Smooth muscle cell (in vitro differentiated cells): ENCODE results near the gene USP54. TPM values are rescaled to one million over a fixed set of nuclear protein-coding genes. Genes with fewer than 3 reads are reported as not detected.
A peak's percentile ranks its signal among the peaks of the same experiment; 100 is the strongest.

ENCODE experiments used
- DNase-seq: peaks from one replicate; lab custom pipeline; 2025; ENCODE audit not compliant: unreplicated experiment; lab: John Stamatoyannopoulos, UW
- H2AFZ ChIP-seq: fragments of 200-600 bp; sonication (generic); 2 replicates; pipeline ENCODE4 v1.6.0; 2016; ENCODE audit warnings: antibody characterized with exemption, low read depth, mild to moderate bottlenecking
- H3F3A ChIP-seq: fragments of 200-600 bp; sonication (generic); 2 replicates; pipeline ENCODE4 v1.6.0; 2017; ENCODE audit warnings: antibody characterized with exemption, low read depth
- H3K27ac ChIP-seq: fragments of 200-600 bp; sonication (generic); 2 replicates; pipeline ENCODE4 v1.5.1; 2016; ENCODE audit warnings: low read depth, mild to moderate bottlenecking
- H3K27me3 ChIP-seq: fragments of 200-600 bp; sonication (generic); 2 replicates; pipeline ENCODE4 v1.6.1; 2016; ENCODE audit warnings: low read depth, mild to moderate bottlenecking
- H3K36me3 ChIP-seq: fragments of 200-600 bp; sonication (generic); 2 replicates; pipeline ENCODE4 v1.5.1; 2016; ENCODE audit warnings: low read depth
- H3K4me1 ChIP-seq: fragments of 200-600 bp; sonication (generic); 2 replicates; pipeline ENCODE4 v1.5.1; 2016; ENCODE audit warnings: low read depth
- H3K4me2 ChIP-seq: fragments of 200-600 bp; sonication (generic); 2 replicates; pipeline ENCODE4 v1.6.0; 2016; ENCODE audit warnings: mild to moderate bottlenecking
- H3K4me3 ChIP-seq: fragments of 200-600 bp; sonication (generic); 2 replicates; pipeline ENCODE4 v1.5.1; 2016; ENCODE audit warnings: mild to moderate bottlenecking
- H3K79me2 ChIP-seq: fragments of 200-600 bp; sonication (generic); 2 replicates; pipeline ENCODE4 v1.6.0; 2016; ENCODE audit warnings: low read depth, mild to moderate bottlenecking
- H3K9ac ChIP-seq: fragments of 200-600 bp; sonication (generic); 2 replicates; pipeline ENCODE4 v1.6.0; 2016; ENCODE audit warnings: low read depth
- H3K9me3 ChIP-seq: fragments of 200-600 bp; sonication (generic); replicated peaks from 2 replicates; pipeline ENCODE4 v1.5.1; 2016; ENCODE audit warnings: low read depth
- H4K20me1 ChIP-seq: fragments of 200-600 bp; sonication (generic); 2 replicates; pipeline ENCODE4 v1.6.0; 2016; ENCODE audit warnings: low read depth
- WGBS: methylation state at CpG from one replicate; pipeline ENCODE4 v1.1.7; 2016; ENCODE audit warnings: low lambda C conversion rate; 5-methylcytosine and 5-hydroxymethylcytosine counted together
- polyA plus RNA-seq: library from polyadenylated mRNA; unstranded; fragments of >200 nt; fragmentation: Nextera tagmentation; extraction: Ambion mirVana; gene quantifications from 2 replicates; pipeline ENCODE4 v1.2.1, GENCODE V29; 2016
- total RNA-seq: library from RNA; depleted of rRNA; stranded (reverse); fragments of >200 nt; gene quantifications from 2 replicates; pipeline ENCODE4 v1.2.3, GENCODE V29; 2014
- TF ChIP-seq, protein P1 (sequence below): fragments of 200-600 bp; sonication (generic); IDR thresholded peaks from 2 replicates; pipeline ENCODE4 v1.5.1; 2017; ENCODE audit warnings: borderline replicate concordance, mild to moderate bottlenecking, antibody characterized with exemption; ENCODE audit not compliant: insufficient read depth, poor library complexity, severe bottlenecking

USP54 gene
- total and polyA plus RNA-seq, 2 experiments from 2014 or later, result 3.1 to 8.2 TPM

- Histone ChIP-seq H3K9me3 (no peaks in the 10 kb centered on the region), H3K9ac (no peak overlapping the region), H3K4me3 (no peak overlapping the region), H3K4me2 (no peak overlapping the region), H3K79me2 (no peaks in the 10 kb centered on the region), H4K20me1 (no peaks in the 10 kb centered on the region), H2AFZ (no peak overlapping the region), H3K27ac (no peak overlapping the region), H3K27me3 (no peaks in the 10 kb centered on the region), H3F3A (no peaks in the 10 kb centered on the region), H3K36me3 (no peaks in the 10 kb centered on the region), H3K4me1 (no peaks in the 10 kb centered on the region)
- TF ChIP-seq, protein P1, sequence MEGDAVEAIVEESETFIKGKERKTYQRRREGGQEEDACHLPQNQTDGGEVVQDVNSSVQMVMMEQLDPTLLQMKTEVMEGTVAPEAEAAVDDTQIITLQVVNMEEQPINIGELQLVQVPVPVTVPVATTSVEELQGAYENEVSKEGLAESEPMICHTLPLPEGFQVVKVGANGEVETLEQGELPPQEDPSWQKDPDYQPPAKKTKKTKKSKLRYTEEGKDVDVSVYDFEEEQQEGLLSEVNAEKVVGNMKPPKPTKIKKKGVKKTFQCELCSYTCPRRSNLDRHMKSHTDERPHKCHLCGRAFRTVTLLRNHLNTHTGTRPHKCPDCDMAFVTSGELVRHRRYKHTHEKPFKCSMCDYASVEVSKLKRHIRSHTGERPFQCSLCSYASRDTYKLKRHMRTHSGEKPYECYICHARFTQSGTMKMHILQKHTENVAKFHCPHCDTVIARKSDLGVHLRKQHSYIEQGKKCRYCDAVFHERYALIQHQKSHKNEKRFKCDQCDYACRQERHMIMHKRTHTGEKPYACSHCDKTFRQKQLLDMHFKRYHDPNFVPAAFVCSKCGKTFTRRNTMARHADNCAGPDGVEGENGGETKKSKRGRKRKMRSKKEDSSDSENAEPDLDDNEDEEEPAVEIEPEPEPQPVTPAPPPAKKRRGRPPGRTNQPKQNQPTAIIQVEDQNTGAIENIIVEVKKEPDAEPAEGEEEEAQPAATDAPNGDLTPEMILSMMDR, result no peak
- DNase-seq, result no peak
- WGBS, result 87% methylated on average over 3 of the region's 3 CpGs
Observed at GRCh38 chr10:73614720-73615119, 23.6 kb upstream of the USP54 start.

DNA sequence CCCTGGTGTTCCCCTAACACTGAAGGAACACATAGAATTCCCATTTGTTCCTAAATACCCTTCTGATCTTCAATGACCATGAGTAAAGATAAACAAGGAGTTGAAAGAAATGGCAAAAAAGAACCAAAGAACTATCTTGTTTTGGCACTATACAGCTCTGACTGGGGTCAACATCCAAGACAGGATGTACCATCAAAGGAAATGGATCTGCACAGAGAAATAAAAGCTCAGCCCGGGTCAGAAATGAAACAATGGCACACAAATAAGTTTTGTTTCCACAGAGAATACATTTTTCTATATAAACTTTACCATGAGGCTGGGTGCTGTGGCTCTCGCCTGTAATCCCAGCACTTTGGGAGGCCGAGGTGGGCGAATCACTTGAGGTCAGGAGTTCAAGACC, 18.0 kb upstream of the USP54 start:
- H4K20me1 ChIP-seq, result no peaks in the 10 kb centered on the region
- no peaks in the 10 kb centered on the region for H3F3A ChIP-seq
- H3K4me1 ChIP-seq, result no peaks in the 10 kb centered on the region
- TF ChIP-seq, protein P1, result no peak
- H3K9ac ChIP-seq, result no peak overlapping the region
- H3K27me3 ChIP-seq, result no peaks in the 10 kb centered on the region
- WGBS, result 95% methylated on average over 4 of the region's 4 CpGs
- no peaks in the 10 kb centered on the region for H3K36me3 ChIP-seq
- H2AFZ ChIP-seq, result no peak overlapping the region
- no peaks in the 10 kb centered on the region for H3K79me2 ChIP-seq
- DNase-seq, result no peak
- no peak overlapping the region for H3K4me3 ChIP-seq
- no peak overlapping the region for H3K27ac ChIP-seq
- no peak overlapping the region for H3K4me2 ChIP-seq
- H3K9me3 ChIP-seq, result no peaks in the 10 kb centered on the region

DNA sequence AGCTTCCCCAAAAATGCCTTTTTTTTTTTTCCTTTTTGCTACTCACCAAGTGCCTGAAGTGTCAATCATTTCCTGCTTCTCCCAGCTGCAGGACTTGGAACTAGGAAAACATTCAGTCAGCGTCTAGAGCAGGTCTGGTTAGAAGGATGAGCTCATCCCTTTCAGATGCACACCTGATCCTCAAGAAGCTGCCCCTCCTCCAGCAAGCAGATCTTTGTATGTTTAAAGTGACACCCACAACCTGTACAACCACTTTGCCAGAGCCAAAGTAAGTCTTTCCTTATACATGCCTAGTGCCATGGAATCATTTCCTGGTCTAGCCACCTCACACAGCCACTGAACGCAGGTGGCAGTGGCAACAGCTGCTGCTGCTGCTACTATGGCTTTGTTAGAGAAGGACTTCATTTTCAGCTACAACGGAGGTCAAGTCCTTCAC, 10.4 kb upstream of the USP54 start:
- Histone ChIP-seq H3K27ac (peak overlapping the region; percentile 93), H3K79me2 (no peaks in the 10 kb centered on the region), H3K4me3 (no peak overlapping the region), H3K36me3 (no peaks in the 10 kb centered on the region), H3K9ac (peak overlapping the region; percentile 68), H3K27me3 (no peaks in the 10 kb centered on the region), H3K4me1 (no peaks in the 10 kb centered on the region), H2AFZ (no peak overlapping the region), H3K4me2 (peak overlapping the region; percentile 33), H3F3A (no peaks in the 10 kb centered on the region), H4K20me1 (no peaks in the 10 kb centered on the region), H3K9me3 (no peaks in the 10 kb centered on the region)
- WGBS, result 46% methylated on average over 3 of the region's 3 CpGs
- TF ChIP-seq, protein P1, result no peak
- no peak for DNase-seq

DNA sequence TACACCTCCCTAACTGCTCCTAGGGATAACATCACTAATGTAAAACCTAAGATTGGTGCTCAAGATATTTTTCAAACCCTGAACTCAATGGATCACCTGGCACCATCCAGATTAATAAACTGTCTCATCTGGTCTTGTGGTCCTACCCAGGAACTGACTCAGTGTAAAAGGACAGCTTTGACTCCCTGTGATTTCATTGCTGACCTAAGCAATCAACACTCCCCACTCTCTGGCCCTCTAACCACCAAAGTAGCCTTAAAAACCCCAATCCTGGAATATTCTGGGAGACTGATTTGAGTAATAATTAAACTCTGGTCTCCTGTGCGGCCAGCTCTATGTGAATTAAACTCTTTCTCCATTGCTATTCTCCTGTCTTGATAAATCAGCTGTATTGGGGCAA, 6.2 kb upstream of the USP54 start:
- Histone ChIP-seq H3K4me3 (no peak overlapping the region), H3K4me1 (peaks cover 1% of the 10 kb centered on the region), H3K9ac (no peak overlapping the region), H3K9me3 (no peaks in the 10 kb centered on the region), H3K79me2 (no peaks in the 10 kb centered on the region), H3K27ac (no peak overlapping the region), H4K20me1 (no peaks in the 10 kb centered on the region), H3F3A (no peaks in the 10 kb centered on the region), H3K4me2 (no peak overlapping the region), H3K36me3 (no peaks in the 10 kb centered on the region), H3K27me3 (no peaks in the 10 kb centered on the region), H2AFZ (no peak overlapping the region)
- no peak for DNase-seq
- TF ChIP-seq, protein P1, result no peak
- whole genome bisulfite sequencing, result 91% methylated on average over 1 of the region's 1 CpG
